Measurements from ENCODE around the gene GUCD1. TPM values are rescaled to one million over a fixed set of nuclear protein-coding genes. Genes with fewer than 3 reads are reported as not detected.

The GUCD1 gene
- total and polyA plus RNA-seq, 12 donors, result 75.4 to 162 (median 112) TPM

DNA sequence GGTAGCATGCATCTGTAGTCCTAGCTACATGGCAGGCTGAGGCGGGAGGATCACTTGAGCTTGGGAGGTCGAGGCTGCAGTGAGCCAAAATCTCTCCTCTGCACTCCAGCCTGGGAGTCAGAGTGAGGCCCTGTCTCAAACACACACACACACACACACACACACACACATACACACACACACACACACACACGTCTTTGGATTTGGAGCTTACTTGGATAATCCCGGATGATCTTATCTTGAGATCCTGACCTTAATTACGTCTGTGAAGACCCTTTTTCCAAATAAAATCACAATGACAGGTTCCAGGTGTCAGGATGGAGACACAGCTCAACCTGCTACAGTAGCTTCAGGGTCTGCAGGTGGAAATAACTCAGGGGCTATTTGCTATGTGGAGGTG is 58.7 kb downstream of the GUCD1 start:
- H3K27ac ChIP-seq, result no peak overlapping the region

DNA sequence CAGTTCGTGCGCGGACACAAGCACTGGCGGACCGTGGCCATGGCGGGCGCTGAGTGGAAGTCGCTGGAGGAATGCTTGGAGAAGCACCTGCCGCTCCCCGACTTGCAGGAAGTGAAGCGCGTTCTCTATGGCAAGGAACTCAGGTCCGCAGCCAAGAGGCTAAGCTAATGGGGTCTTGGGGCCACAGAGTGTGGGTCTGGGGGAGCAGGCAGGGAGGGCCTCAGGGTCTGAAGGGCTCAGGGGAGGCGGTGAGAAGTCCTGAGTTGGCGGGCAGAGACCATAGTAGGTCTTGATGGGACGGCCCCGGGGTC is 59.6 kb downstream of the GUCD1 start:
- intact Hi-C loops (cut with DNase I), result no loop called here
- TF ChIP-seq POLR2A (IDR thresholded peaks at IDR 0.05), result no peak
- TF ChIP-seq, protein P1, sequence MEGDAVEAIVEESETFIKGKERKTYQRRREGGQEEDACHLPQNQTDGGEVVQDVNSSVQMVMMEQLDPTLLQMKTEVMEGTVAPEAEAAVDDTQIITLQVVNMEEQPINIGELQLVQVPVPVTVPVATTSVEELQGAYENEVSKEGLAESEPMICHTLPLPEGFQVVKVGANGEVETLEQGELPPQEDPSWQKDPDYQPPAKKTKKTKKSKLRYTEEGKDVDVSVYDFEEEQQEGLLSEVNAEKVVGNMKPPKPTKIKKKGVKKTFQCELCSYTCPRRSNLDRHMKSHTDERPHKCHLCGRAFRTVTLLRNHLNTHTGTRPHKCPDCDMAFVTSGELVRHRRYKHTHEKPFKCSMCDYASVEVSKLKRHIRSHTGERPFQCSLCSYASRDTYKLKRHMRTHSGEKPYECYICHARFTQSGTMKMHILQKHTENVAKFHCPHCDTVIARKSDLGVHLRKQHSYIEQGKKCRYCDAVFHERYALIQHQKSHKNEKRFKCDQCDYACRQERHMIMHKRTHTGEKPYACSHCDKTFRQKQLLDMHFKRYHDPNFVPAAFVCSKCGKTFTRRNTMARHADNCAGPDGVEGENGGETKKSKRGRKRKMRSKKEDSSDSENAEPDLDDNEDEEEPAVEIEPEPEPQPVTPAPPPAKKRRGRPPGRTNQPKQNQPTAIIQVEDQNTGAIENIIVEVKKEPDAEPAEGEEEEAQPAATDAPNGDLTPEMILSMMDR (IDR thresholded peaks at IDR 0.05), result no peak
- Histone ChIP-seq H3K36me3 (replicated peaks in 1 of 2) (no peaks in the 10 kb centered on the region), H3K27me3 (peaks cover 13% of the 10 kb centered on the region), H3K4me1 (replicated peaks in 1 of 2) (peaks cover 0 to 8% of the 10 kb centered on the region in 2 donors), H3K9me3 (replicated peaks in 1 of 3) (no peaks in the 10 kb centered on the region), H3K27ac (no peak overlapping the region), H3K4me3 (no peak overlapping the region)
- DNase-seq, result peak in 1 of 7 donors; percentile 48
- WGBS, 4 donors, result 97 to 99% (median 97%) methylated on average over 17 of the region's 17 CpGs

More for the DNA sequence above, 58.7 kb downstream of the GUCD1 start:
- peaks cover 0 to 8% of the 10 kb centered on the region in 2 donors for H3K4me1 ChIP-seq (replicated peaks in 1 of 2)
- H3K36me3 ChIP-seq (replicated peaks in 1 of 2), result no peaks in the 10 kb centered on the region
- H3K4me3 ChIP-seq, result no peak overlapping the region
- no peak for TF ChIP-seq POLR2A (IDR thresholded peaks at IDR 0.05)
- TF ChIP-seq, protein P1 (IDR thresholded peaks at IDR 0.05), result no peak
- intact Hi-C loops (cut with DNase I), result no loop called here
- H3K27me3 ChIP-seq, result peaks cover 13% of the 10 kb centered on the region
- WGBS, 4 donors, result 73 to 86% (median 80%) methylated on average over 5 of the region's 5 CpGs
- no peaks in the 10 kb centered on the region for H3K9me3 ChIP-seq (replicated peaks in 1 of 3)
- DNase-seq, result no peak

DNA sequence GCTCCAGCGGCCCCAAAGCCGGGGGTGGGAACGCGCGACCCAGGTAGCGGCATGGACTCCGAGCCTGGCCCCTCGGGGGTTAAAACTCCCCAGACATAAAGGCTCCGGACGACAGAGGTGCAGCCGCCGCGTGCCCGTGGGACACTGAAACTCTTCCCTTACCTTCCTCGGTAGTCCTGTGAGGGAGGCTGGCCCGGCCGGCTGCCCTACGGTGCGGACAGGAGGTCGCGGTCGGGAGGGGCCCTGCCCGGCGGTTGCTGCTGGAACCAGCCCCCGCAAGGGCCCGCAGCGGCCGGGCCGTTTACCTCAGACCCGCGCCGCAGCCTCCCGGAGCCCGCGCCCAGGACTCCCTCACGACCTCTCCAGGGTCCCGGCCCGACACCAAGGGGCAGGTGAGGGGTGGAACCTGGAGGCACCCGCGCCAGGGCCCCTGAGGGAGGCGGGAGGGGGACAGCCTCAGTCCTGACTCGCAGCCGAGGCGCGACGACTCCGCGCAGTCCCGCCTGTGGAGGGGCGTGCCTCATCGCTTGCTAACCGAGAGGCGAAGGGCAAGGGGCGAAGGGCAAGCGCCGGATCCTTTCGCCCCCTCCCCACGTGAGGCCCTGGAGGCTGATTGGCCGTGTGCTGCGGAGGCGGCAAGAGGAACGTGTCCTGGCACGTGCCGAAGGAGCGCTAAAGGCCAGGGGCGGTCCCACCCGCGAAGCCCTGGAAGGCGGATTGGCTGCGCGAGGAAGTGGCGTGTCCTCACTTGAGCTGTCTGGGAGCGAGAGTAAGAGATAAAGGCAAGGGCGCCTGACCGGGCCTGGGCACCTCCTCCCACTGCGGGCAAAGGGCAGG is 60.2 kb downstream of the GUCD1 start, which contains the start of gene UPB1:
Gene UPB1, plus strand, starts transcription at position 805 of the 837 bp plus-strand sequence. CDS start 72 bp downstream, outside the sequence.
- Histone ChIP-seq H3K27me3 (peaks cover 13% of the 10 kb centered on the region), H3K36me3 (replicated peaks in 1 of 2) (no peaks in the 10 kb centered on the region), H3K9me3 (replicated peaks in 1 of 3) (no peaks in the 10 kb centered on the region), H3K4me1 (replicated peaks in 1 of 2) (peaks cover 0 to 8% of the 10 kb centered on the region in 2 donors), H3K27ac (no peak within 1 kb of the TSS), H3K4me3 (peak within 1 kb of the TSS in 1 of 4 donors; percentile 42)
- WGBS, 4 donors, result 28 to 55% (median 38%) methylated on average over 23 to 76 of the region's 76 CpGs
- intact Hi-C loops (cut with DNase I), result no loop called here
- TF ChIP-seq, protein P1 (IDR thresholded peaks at IDR 0.05), result no peak
- no peak for TF ChIP-seq POLR2A (IDR thresholded peaks at IDR 0.05)
- peak in 1 of 7 donors; percentile 34 for DNase-seq

DNA sequence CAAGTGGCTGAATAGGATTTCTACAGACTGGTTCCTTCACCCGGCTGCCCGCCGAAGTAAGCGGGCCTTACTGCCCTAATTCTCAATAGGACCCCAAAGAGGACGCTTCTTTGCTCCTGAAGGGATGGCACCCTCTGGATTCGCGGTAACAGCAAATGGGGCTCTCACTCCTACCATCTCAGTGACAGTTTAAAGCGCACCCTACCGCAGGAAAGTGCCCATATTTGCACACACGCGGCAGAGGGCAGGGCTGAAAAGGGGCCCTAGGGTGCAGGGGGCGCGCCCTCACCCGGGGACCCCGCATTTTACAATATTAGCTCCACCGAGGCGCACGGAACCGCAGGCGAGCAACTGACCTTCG is 60.8 kb downstream of the GUCD1 start:
- TF ChIP-seq, protein P1 (IDR thresholded peaks at IDR 0.05), result no peak
- no peak for TF ChIP-seq POLR2A (IDR thresholded peaks at IDR 0.05)
- H3K36me3 ChIP-seq (replicated peaks in 1 of 2), result no peaks in the 10 kb centered on the region
- H3K4me3 ChIP-seq, result peak overlapping the region in 1 of 4 donors; percentile 42
- intact Hi-C loops (cut with DNase I), result no loop called here
- H3K9me3 ChIP-seq (replicated peaks in 1 of 3), result no peaks in the 10 kb centered on the region
- no peak for DNase-seq
- peaks cover 13% of the 10 kb centered on the region for H3K27me3 ChIP-seq
- H3K4me1 ChIP-seq (replicated peaks in 1 of 2), result peaks cover 0 to 8% of the 10 kb centered on the region in 2 donors
- no peak overlapping the region for H3K27ac ChIP-seq
- 56 to 75% (median 61%) methylated on average over 4 to 21 of the region's 21 CpGs for WGBS, 4 donors

Data from adrenal gland (tissue), 12 donors.